HUDEP-2 (cell line): ENCODE results near the gene SMARCD3.

ENCODE experiments used
- DNase-seq, 76 experiments: peaks; one replicate each; lab custom pipeline; 2025; ENCODE audit not compliant: unreplicated experiment in 76 of 76; lab: John Stamatoyannopoulos, UW

Gene SMARCD3

DNA sequence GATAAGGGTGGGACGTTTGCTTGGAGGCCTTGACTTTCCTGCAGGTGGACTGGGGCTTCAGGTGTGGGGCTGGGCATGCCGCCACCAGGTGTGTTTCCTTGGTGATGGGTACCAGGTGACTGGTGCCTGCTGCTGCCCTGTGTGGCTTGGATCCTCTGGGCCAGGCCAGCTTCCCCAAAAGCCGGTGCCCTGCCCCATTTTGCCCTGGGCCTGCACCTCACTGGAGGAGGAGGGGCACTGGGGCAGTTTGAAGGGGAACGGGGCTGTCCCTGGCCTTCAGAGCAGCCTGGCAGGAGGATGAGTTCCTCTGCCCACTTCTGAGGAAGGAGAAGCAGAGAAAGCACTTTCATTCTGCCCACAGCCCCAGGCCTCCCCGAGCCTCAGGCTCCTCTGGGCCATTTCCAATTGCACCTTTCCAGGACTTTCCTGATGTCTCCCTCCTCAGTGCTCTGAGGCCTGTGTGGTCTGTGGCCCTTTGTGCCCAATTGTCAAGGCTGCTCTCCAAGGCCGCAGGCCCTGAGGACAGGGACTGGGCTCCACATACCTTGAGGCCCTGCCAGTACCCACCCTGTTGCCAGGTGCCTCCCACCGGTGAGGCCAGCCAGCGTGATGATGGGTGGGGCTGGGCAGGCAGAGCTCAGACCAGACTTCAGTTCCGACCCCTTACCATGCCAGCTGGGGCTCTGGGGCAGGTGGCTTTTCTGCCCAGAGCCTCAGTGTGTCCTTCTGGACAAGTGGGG is 25.3 kb upstream of the SMARCD3 start:
- no peak for DNase-seq

DNA sequence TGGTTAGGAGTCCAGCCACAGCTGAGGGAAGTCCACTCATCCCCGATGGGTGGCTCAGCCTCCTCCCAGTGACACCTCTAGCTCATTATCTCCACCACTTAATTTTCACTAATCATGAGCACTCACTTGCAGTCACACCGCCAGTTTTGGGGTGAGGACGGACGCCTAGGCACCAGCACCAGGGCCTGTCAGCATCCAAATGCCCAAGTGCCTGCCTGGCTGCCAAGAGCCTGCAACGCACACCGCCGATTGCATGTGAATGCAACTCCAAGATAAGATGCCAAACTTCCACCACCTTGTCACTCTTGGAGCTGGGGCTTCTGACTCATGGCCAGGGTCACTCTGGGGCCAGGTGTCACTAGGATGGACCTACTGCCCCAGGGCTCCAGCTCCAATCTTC is 24.4 kb upstream of the SMARCD3 start:
- DNase-seq: peak in 5 of 76 experiments; percentile 3 to 13 (median 7)

DNA sequence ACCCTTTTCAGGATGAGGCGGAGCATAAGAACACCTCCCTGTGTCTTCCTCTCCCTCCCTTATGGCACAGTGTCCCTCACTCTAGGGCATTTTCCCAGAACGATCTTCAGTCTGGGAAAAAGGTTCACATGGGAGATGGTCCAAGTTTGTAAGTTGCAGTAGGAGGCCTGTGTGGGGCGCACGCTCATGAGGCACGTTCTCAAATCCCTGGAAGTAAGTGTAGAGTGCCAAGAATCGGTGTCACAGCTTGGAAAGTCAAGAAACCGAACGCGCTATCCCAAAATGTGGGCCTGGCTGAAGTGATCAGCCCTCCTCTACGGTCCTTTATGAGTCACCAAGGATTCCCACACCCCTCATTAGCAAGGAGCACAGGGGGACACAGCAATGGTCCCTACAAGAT is 23.9 kb upstream of the SMARCD3 start:
- no peak for DNase-seq

DNA sequence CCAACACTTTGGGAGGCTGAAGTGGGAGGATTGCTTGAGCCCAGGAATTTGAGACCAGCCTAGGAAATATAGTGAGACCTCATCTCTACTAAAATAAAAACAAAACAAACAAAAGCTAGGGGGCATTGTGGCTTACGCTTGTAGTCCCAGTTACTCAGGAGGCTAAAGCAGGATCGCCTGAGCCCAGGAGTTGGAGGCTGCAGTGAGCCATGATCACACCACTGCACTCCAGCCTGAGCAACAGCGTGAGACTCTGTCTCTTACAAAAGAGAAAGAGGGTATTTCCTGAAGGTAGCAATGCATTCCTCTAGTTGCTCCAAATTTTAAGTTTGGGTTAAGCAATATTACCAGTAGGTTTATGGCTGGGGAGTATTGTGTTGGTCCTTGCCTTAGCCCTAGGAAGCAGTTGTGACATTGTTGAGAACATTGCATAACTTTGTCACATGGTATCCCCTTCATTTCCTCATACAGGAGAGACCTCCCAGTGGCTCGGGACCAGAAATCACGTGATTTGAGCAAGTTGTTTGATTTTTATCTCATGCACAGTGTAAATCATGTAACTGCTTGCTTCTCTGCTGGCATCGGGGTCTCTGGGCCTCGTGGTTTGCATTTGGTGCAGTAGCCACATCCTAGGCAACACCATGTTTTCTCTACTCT is 23.3 kb upstream of the SMARCD3 start:
- DNase-seq: no peak

DNA sequence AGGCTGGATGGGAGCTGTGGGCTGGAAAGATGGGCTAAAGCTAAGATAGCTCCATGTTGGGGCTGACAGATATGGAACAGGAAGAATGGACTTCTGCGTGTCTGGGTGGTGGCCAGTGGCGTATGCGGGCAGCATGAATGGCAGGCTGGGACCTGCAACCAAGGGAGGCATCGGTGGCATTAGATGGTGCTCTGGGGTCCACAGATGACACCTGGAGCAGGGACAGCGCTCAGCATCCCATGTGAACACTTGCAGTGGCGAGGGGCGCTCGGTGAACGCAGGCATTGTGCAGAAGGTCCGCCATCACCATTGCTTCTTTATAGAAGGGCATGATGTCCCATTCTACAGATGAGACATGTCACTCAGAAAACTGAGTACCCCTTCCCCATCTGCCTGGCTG is 21.0 kb upstream of the SMARCD3 start:
- DNase-seq: no peak

DNA sequence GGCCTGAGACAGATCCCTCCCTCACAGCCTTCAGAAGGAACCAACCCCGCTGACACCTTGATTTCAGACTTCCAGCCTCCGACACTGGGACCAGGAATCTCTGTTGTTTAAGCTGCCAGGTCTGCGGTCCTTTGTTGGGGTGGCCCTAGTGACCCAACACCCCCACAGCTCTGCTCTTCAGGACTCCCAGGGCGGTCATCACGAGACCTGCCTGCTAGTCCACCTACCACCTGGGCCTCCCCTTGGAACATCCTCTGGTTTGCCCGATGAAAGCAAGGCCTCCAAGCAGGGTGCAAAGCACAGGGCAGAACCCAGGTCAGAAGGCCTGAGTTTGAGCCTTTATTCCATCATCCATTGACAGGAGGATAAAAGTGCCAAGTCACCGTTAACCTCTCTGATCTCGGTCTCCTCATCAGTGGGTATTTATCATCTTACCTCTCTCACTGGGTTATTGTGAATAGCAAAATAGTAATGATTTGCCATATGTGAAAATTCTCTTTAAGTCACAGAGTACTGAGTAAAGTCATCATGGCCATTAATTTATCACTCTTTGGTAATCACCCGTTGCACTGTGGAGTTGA is 16.9 kb upstream of the SMARCD3 start:
- DNase-seq: no peak

DNA sequence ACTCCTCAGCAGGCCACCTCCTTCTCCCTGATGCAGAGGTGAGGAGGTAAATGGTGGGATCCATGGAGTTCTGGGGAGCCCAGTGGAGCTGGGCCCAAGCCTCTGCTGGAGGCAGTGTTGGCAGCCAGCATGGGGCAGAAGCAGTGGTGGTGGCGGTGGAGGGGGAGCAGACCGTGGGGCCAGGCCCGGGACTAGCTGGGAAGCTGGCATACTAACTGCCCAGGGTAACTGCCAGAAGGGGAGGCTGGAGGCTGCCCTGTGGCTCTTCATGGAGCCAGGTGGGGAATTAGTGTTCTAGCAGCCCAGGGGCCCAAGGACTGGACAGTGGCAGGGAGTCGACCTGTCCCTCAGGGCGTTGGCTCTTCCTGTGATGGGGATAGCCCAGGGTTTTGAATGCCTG is 16.1 kb upstream of the SMARCD3 start:
- no peak for DNase-seq

DNA sequence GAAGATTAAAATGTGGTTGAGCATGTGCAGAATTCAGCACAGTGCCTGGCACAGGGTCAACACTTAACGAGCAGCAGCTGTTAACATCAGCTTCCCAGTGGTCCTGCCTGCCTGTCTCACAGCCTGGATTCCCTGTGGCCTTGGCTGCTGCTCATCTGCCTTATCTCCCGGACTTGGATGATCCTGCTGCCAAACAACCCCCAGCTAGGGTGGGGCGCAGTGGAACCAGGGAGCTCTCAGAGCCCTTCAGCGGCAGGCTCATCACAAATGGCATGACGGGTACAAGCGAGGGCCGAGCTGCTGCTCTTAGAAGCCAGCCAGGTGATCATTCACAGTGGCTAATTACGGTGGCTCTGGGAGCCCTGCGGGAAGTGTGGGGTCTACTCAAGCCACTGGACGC is 13.0 kb upstream of the SMARCD3 start:
- no peak for DNase-seq

DNA sequence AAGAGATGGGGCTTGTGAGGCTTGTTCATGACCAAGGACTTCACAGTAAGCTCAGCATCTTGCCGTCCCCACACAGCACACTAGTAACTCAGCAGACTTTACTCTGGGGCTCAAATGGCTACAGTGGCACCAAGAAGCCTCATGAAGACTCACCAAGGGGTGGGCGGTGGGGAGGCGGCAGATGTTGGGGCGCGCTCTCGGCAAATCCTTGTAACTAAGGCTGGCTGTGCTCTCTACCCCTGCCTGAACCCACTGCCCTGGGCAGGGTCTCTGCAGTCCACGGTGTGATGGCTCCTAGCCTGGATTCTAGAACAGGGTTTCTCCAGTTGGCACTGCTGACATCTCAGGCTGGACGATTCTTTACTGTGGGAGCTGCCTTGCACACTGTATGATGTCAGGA is 12.4 kb upstream of the SMARCD3 start:
- no peak for DNase-seq

DNA sequence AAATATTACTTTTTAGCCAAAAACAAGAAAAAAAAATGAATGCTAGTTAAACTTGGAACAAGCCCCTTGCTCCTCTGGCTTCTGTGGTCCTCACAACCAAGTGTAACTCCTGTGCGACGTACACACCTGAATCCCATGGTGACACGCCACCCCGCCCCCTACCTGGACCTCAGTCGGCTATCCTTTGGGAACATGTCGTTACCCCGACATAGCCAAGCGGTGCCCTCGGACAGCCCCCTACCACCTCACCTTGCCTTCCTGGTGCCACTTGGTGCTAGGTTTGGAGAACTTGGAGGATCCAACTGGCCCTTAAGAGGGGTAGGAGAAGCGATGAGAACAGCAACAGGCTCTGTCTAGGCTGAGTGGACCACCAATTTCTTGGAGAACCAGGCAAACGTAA is 12.0 kb upstream of the SMARCD3 start:
- DNase-seq: no peak

DNA sequence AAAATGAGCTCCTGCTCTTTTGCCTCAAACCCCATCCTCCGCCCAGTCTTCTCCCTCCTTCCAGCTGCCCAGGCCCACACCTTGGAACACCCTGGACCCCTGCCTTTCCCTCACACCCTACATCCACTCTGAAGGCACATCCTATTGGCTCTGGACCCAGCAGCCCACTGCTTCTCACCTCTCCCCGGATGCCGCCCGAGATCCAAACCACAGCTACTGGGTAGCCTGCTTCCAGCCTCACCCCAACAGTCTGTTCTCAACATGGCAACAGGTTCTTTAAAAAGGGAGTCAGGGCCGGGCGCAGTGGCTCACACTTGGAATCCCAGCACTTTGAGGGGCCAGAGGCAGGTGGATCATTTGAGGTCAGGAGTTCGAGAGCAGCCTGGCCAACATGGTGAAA is 9.5 kb upstream of the SMARCD3 start:
- no peak for DNase-seq

DNA sequence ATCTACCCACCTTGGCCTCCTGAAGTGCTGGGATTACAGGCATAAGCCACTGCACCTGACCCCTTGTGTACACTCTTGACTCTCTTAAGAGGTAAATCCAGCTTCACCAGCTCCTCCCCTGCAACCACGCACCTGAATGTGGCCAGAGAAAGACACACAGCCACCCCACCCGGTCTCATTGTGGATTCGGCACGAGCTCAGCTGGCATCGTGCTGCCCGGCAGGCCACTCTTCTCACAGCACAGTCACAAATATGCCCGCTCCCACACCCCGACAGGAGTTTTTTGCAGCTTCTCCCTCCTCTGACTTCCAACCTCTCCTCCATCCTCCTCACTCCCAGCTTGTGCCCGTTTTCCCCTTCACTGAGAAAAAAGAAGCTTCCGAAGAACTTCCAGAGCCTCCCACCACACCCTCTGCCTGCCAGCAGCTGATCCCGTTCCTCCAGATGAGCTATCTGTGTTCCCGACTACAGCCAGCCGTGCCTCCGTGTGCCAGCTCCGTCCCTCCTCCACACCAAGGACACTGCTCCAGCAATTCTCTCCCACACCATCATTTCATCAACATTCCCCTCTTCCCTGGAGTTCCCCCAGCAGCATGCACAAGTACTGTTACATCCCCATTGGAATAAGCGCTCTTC is 8.0 kb upstream of the SMARCD3 start:
- no peak for DNase-seq

DNA sequence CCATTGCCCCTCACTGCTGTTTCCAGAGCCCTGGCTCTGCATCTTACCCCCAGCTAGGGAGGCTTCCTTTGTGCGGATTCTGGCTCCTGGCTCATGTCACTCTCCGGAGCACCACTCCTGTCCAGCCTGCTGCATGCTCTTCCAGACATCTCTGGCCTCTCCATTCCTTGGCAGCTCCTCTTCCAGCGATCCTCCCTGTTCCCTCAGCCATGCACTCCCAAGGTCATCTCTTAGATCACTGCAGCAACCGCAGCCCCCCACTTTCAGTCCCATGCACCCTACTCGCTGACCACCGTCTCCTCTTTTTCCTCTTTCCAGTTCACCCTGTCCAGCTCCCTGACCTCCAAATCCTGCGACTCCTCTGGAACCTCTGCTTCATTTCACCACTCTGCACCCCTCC is 6.9 kb upstream of the SMARCD3 start:
- no peak for DNase-seq

DNA sequence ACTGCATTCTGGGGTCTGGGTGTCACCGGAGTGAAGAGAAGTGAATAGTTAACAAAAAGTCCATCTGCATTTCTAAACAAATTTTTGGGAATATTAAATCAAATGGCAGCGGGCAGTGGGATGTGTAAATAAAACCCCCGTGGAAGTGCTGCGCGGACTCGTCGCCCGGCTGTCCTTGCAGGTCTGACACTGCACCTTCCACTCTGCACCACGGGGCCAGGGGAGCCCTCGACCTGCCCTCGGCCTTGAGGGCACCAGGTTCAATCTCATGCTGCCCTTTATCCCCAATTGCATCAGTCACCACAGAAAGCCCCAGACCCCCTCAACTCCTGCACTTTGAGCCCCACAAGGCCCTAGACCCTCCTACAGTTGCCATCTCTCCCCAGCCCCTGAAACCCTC is 6.4 kb upstream of the SMARCD3 start:
- DNase-seq: no peak

DNA sequence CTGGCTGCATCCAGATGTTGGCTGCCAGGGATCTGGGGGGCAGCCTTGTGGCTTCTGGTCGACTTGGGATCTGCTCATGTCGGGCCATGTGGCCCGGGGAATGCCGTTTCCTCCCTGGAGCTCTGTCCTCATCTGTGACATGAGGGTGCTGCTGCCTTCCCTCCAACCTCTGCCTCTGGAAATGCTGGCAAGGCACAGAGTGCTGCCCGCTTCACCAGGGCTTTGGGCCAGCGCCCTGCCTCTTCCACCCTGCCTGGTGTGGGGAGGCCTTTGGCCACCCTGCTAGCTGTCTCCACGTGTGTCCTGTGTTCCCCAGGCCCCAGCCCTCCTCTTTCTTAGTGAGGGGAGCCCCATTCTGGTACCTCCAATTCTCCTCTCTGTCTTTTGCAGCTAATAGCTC is 5.8 kb upstream of the SMARCD3 start:
- DNase-seq: no peak

DNA sequence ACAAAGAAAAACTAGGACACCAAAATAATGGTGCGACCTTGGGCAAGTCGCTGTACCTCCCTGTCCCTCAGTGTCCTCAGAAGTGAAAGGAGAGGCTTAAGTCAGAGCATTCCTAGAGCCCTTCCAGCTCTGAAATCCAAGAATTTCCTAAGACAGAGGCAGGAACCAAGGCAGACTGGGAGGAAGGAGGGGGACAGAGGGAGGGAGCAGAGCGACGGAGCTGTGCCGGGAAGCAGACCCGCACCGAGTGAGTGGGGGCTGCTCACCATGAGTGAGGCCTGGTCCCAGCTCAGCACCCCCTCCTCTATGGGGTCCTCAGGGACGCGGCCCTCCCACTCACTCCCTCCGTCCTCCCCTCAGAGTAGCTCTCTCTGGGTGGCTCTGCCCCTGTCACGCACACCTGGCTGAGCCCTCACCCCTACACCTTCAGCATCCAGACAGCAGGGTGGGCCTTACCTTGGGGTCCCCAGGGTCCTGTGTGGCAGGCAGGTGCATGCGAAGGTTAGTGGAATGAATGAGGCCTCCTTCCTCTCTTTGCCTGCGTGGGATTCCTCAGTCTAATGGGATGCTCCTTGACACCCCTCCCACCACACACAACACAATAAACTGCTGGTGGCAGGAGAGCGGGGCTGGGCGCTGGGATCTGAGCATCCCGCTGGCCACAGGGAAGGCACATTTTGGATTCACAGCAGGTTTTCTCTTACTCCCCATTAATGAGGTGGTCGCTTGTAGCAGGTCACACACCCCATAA is 4.6 kb upstream of the SMARCD3 start:
- DNase-seq: no peak

DNA sequence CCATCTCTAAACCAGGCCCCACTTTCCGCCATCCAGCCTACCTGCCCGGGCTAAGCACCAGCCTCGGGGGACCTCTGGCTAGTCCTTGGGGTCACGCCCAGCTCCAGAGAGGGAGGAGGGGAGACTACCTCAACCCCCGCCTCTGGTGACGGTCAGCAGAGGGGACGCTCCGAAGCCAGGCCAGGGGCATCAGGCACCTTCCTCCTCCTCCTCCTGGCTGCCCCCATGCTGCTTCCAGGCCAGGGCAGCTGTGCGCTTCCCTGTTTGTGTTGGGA is 4.0 kb upstream of the SMARCD3 start:
- no peak for DNase-seq

DNA sequence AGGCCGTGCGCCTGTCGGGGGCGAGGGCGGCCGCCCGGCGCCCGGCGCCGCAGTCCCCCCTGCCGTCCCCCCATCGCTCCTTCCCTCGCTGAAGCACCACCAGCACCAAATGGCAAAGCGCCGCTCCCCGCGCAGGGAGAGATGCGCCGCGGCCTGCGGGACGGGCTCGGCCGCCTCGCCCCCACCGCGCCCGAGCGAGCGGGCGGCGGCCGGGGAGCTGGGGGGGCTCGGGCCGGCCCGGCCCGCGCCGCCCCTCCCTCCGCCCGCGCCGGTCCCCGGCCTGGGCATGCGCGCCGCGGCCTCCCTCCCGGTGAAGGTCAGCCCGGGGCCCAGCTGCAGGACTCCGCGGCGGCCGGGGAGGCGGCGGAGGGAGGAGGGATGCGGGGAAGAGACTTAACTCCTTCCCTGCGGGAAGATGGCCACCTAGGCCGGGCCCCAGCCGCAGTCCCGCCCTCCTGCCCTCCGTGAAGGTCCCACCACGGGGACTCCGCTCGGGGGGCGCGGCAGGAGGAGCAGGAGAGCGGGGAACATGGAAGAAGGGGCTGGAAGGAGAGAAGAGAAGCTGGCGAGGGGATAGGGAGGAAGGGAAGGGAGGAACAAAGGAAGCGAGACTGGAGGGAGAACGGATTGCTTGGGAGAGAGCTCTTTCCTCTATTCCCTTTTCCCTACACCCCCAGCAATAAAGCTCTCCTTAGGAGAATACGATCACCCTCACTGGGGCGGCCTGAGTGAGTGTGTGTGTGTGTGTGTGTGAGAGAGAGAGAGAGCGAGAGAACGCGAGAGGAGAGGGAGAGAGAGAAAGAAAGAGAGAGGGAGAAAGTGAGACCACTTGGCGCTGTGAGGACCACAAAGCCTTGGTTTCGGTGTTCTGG is 3.4 kb upstream of the SMARCD3 start:
- DNase-seq: no peak

DNA sequence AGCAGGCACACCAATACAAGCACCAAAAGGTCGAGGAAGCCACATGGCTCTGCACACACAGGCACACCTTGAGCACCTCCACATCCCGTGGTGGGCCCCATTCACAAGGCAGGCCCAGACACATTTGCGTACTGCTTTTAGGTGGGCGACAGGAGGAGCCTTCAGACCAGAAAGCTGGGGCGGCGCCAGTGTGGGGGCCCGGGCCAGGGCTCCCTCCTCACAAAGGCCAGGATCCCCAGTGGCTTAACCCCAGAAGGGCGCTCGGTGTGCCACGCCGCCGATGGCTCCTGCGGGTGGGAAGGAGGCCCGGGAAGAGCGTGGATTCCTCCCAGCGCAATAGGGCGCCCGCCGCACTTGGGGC is 2.8 kb upstream of the SMARCD3 start:
- DNase-seq: no peak
